Stimulated activated CD4-positive, alpha-beta T cell treated with anti-CD3 and anti-CD28 coated beads, Interleukin-2, amount 100 ng/mL, for 24 hours (primary cell): ENCODE data around the gene PSG1.
"Not testable (repeated sequence)": the region's sequence is repeated elsewhere in the genome, so short reads cannot be mapped to it uniquely, and the experiment has no call there.

Source experiments
- DNase-seq, 2 donors: peaks; one replicate each; pipeline ENCODE4 v3.0.0-alpha.2; 2020

PSG1 gene

DNA sequence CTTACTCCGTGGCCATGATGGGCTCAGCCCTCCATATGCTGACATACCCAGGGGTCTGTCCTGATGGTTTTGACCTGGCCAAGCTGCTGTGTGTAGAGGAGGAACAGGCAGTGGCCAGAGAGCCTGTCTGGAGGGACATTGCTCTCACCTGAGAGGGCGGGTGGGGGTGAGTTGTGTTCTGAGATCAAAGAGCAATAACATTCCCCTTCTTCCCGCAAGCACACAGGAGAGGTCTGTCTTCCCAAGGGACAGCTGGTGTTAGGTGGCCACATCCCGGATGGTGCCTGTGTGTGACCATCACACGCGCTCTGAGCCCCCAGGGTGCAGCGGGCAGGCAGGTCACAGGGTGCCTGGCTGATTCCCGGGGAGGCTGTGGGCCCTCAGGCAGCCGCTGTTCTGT, 1.1 kb upstream of the PSG1 start:
- DNase-seq: not testable (repeated sequence)

DNA sequence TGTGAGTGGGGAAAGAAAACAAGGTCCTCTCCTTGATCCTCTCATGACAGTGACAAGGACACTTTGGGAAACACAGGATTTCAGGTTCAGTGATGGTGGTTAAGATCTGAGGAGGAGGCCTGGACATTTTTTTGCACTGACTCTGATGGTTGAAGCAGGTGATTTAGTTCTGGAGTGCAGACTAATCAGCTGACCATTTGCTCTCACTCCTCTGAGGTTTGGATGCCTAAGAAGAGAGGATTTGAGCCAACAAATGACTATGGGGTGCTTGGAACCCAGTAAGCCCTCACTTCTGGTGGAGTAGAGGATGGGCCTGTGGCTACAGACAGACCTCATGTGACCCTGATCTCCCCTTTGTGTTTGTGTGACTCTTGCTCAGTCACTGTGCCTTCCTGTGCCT, 2.9 kb downstream of the PSG1 start:
- not testable (repeated sequence) for DNase-seq

DNA sequence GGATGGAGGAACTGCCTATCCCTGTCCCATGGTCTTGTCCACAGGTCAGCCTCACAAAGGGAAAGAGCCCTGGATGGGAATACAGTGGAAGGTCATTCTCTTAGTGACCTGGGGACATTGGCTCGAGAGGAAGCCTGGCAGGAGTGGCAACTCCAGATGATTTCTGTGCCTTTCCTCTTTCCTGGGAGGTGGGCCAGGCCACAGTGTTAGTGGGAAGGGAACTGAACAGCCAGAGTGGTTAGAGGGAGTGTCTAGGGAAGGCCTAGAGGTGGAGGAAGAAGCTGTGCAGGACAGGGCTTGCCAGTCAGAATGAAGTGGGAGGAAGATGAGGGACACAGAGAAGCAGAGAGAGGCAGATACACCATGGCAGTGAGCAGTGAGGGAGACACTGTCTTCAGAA, 3.6 kb downstream of the PSG1 start:
- DNase-seq: not testable (repeated sequence)

DNA sequence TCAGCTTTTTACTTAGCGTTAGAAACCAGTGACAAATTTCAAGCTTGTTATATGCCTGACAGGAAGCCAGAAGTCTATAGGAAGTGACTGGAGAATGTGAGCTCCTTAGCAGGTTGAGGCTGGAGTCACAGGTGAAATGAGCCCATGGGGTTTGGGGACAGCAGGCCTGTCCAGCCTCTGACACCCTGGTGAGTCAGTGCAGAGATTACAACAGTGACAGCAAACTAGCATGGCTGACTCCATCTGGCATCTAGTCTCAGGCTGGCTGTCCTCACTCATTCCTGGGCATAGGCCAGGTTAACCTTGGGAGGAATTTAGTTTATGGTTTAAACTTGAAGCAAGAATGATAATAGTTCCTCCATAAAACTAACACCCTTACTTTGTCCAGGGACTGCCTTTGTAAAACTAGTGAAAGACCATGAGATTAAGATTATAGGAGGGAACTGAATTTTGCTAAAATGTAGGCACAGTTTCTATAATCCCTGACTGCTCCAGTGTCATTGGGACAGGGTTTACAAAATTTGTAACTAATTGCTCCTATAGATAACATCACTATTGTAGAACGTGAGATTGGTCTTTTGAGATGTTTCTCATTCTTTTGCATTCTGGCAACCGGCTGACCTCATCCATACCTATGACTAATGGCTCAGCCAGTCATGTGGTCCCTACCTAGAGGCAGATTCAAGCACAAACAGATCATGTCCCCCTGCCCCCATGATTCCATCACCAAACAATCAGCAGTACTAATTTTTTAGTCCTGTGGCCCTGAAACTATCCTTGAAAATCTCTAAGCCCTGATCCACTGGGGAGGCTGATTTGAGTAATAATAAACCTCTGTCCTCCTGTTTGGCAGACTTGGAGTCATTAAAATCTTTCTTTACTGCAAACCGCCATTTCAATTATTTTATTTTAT, 4.4 kb downstream of the PSG1 start:
- DNase-seq: not testable (repeated sequence)

DNA sequence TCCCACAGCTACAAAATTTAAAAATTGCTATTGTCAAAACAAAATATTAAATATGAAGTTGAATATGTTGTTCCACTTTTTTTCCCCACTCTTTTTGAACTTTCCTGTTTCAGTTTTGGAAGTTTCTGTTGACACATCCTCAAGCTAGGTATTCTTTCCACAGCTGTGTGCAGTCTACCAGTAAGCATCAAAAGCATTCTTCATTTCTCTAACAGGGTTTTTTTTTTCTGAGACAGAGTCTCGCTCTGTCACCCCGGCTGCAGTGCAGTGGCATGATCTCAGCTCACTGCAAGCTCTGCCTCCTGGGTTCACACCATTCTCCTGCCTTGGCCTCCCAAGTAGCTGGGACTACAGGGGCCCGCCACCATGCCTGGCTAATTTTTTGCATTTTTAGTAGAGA, 5.4 kb downstream of the PSG1 start:
- not testable (repeated sequence) for DNase-seq

DNA sequence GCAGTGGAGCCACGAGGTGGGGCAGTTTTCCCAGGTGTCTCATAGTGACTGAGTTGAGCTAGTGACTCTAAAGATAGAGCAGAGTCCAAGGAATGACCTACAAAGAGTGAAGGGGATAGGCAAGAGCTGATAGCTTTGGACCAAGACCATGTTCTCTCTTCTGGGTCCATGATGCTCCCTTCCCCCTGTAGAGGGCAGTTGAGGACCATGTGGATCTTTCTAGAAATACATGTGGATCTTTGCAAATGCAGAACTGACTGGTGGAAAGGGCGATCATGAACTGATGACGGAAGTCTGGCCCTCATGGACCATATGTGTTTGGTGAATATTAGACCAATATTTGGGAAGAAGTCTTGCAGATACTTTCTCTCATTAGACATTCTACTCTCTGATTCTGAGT, 6.9 kb downstream of the PSG1 start:
- DNase-seq: no peak

DNA sequence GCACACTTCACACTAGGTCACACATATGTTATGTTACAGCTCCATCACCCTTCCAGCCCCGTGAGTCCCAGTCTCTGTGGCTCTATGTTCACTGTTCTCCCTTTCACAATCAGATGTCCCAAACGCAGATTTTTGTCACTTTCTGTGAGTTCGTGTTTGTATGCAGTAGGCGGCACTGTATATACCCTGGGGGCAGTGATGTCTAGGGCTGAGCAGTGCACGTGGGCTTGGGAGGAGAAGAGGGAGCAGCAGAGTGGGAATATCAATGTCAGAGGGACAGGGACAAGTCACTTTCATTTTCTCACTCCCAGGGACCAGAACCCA, 22.0 kb downstream of the PSG1 start:
- DNase-seq: no peak

DNA sequence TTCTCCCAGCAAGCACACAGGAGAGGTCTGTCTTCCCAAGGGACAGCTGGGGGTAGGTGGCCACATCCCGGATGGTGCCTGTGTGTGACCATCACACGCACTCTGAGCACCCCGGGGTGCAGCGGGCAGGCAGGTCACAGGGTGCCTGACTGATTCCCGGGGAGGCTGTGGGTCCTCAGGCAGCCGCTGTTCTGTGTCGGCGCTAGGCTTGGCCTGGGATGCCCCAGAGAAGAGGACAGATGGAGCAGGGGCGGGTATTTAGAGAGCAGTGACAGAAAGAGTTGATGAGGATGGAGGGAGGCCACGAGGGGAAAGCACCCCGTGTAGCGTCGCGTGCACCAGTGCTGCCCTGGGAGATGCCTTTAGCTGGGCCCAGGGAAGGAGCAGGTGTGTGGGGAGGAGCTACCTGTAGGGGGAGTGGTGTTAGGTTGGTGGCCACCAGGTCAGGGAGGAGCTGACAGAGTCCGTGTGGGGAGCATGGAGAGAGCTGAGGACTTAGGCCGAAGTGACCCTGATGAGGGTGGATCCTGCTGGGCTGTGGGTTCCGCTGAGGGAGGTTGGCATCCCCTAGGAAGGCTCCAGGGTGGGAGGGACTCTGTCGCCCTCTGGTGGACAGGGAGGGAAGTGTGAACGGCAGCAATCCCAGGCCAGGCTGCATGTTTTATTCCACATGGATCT, 22.5 kb downstream of the PSG1 start:
- peak; percentile 24 to 27 for DNase-seq

DNA sequence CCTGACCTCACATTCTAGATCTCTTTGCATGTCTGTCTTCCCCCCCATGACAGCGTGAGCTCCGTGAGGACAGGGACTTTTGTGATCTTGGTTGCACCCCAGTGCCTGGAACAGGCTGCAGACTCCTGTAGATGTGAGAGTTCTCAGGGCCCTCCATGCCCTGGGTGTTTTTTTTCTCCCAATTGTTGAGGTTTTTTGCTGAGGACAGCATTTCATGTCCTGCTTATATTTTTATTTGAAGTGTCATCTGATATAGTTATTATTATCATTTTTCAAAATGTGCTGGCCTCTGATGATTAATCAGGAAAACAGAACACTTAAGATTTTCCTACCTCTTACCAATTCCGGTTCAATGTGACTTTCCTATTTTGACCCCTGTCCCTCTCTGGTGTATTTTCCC, 24.8 kb downstream of the PSG1 start:
- DNase-seq: not testable (repeated sequence)

DNA sequence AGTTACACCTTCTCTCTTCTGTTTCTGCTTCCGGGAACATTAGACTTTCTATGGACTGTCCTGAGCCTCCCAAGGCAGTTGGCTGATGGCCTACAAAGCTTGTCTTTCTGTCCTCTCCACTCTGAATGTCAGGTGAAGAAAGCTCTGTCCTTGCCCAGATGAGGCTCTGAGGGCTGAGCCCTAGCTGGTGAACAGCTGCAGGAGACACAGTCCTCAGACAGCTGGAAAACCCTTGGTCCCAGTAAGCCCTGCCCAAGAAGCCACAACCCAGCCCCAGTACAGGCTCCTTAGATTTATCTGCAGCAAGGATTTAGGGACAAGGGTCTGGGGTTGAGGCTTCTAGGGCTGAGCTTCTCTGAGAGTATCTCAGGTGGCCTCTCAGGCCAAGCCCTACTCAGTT, 26.3 kb downstream of the PSG1 start:
- not testable (repeated sequence) for DNase-seq

DNA sequence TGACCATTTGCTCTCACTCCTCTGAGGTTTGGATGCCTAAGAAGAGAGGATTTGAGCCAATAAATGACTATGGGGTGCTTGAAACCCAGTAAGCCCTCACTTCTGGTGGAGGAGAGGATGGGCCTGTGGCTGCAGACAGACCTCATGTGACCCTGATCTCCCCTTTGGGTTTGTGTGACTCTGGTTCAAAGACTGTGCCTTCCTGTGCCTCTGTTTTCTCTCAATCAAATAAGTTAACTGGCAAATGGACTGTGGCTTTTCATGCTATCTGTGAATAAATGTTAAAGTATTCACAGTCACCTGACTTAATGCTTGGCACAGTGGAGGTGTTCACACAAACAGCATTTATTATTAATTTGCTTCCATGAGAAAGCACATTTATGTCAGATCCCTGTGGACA, 26.7 kb downstream of the PSG1 start:
- not testable (repeated sequence) for DNase-seq

DNA sequence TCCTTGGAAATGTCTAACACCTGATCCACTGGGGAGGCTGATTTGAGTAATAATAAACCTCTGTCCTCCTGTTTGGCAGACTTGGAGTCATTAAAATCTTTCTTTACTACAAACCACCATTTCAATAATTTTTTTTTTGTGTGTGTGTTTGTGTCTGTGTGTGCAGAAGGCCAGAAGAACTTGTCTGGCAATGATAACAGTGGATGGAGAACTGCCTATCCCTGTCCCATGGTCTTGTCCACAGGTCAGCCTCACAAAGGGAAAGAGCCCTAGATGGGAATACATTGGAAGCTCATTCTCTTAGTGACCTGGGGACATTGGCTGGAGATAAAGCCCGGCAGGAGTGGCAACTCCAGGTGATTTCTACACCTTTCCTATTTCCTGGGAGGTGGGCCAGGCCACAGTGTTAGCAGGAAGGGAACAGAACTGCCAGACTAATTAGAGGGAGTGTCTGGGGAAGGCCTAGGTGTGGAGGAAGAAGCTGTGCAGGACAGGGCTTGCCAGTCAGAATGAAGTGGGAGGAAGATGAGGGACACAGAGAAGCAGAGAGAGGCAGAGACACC, 27.7 kb downstream of the PSG1 start:
- DNase-seq: not testable (repeated sequence)

DNA sequence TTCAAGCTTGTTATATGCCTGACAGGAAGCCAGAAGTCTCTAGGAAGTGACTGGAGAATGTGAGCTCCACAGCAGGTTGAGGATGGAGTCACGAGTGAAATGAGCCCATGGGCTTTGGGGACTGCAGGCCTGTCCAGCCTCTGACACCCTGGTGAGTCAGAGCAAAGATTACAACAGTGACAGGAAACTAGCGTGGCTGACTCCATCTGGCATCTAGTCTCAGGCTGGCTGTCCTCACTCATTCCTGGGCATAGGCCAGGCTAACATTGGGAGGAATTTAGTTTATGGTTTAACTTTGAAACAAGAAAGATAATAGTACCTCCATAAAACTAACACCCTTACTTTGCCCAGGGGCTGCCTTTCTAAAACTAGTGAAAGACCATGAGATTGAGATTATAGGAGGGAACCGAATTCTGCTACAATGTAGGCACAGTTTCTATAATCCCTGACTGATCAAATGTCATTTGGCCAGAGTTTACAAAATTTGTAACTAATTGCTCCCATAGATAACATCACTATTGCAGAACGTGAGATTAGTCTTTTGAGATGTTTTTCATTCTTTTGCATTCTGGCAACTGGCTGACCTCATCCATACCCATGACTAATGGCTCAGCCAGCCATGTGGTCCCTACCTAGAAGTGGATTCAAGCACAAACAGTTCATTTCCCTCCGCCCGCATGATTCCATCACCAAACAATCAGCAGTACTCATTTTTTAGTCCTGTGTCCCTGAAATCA, 28.4 kb downstream of the PSG1 start:
- DNase-seq: no peak

DNA sequence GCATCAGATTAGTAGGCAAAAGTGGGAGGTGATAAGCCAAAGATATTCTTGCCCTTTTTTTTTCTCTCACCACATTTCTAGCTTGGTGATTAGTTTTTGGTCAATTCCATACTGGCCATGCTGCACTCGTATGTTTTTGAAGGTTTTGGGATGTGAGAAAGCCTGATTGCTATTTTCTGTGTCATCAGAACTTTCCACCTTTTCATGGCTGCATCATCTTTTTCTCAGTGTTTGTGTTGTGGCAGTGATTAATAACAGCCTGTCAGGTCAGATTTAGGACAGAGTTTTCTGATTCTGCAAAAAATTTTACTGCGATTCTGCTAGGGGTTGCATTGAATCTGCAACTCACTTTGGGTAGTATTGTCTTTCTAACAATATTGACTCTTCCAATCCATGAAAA, 32.9 kb downstream of the PSG1 start:
- no peak for DNase-seq

DNA sequence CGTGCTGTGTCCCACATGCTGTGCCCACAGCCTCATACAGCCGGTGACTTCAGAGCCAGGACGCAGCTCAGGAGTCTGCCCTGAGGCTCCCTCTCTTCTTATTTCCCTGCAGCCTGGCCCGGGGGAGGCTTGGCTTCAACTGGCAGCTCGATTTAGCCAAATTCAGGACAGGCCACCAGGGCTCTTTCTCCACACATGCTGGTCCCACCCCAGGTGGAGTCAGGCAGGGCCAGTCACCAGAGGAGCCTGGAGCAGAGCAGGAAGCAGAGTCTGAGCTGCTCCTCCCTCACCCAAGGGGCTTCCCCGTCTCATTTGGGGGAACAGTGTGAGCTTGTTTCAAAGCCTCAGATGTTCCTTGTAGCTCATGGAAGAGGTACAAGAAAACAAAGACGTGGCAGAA, 35.9 kb downstream of the PSG1 start:
- DNase-seq: not testable (repeated sequence)

DNA sequence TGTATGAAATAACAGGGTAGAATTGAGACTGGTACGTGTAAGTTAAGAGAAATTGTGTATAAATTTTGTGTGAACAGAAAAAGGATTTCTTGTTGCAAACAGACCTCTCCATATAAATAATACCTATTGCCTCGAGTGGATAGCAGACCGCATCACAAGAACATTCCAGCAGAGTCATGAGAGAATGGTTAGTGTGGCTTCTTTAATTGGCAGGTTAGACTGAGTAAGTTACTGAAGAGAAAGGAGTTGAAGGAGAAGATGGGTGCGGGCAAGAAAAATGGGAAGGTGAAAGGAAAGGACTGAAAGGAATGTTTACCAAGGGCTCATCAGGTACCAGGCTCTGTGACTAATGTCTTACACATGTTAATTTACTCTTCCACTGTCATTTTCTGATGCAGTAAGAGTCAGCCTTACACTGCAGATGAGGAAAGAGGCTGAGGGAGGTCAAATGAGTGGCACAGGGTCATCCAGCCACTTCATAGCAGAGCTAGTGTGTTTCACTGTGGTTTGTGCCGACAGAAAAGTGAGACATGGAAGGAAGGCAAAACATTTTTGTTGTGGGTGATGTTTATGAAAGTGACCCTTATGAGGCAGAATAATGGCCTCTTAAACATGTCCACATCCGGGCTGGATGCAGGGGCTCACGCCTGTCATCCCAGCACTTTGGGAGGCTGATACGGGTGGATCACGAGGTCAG, 46.6 kb downstream of the PSG1 start:
- not testable (repeated sequence) for DNase-seq

DNA sequence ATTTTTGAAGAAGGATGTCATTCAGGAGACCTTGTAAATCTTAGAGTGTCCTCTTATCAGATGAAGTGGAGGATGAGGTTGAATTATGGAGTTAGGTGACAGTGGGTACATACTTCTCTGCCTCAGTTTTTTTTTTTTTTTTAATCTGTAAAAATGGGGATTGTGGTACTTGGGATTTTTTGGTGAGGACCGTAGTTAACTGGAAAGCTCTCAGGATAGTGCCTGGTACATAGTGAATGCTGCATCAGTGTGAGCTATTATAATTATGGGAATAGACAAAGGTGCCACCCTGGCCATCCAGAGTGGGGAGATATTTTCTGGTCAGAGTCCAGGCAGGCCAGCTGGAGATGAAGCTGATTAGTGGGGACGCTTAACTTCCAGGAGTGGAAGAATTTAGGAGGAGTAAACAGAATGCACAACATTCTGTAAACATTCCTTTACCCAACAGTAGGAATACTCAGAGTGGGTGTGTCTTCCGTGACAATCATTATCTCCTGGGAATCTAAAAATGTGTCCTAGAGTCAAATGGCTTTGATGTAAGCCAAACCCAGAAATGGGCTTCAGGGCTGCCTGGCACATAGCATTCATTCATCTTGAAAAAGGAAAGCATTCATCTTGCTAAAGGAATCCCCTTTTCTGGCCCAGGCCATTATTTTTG, 47.4 kb downstream of the PSG1 start:
- DNase-seq: not testable (repeated sequence)

DNA sequence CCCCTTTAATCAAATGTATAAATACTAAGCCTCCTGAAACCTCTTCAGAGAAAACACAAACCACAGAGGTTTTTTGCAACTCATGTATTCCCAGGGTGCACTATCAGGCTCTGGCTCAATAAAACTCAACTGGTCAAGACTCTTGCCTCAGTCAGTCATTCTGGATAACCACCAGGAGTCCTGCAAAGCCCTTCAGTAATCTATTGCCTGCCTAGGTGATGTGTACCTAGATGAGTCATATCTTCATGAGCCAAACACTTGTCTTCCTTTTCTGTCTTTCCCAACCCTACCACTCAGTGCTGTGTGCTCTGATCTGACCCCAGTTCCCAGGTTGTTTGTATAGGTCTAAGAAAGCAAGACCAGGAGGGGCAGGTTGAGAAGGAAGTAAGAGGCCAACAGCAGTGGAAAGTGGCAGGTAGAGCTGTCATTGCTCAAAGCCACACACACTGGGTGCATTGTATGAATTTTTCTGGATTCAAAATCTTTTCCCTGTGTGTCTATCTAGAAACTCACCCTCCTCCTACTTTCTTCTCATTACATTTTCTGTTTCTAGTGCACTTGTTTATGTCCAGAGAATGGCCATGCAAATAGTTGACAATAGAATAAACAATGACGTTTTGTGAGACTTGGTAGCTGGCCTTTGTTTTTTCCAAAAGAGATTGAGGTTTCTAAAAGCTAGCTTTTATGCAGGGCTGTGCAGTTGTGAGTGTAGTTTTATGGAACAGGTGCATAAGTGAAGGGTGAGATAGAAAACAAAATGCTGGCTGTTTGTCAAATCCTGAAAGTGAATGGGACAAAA, 48.1 kb downstream of the PSG1 start:
- no peak for DNase-seq

DNA sequence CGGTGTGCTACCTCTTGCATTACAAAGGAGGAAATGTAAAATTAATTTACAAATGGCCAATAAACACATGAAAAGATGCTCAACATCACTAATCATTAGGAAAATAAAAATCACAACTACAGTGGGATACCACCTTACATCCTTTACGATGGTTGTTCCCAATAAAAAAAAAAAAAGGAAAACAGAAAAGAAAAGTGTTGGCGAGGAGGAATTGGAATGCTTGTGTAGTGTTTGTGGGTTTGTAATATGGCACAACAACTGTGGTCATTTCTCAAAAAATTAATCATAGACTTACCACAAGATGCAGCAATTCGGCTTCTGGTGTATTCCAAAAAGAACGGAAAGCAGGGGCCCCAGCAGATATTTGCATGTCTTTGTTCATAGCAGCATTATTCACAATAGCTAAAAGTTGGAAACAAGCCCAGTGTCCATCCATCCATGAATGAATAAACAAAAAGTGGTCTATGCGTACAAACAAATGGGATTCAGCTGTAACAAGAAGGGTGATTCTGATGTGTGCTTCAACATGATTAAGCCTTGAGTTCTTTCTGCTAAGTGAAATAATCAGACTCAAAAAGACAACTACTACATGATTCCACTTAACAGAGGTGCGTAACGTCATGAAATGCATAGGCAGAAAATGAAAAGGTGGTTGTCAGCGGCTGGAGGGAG, 58.1 kb downstream of the PSG1 start:
- DNase-seq: not testable (repeated sequence)

DNA sequence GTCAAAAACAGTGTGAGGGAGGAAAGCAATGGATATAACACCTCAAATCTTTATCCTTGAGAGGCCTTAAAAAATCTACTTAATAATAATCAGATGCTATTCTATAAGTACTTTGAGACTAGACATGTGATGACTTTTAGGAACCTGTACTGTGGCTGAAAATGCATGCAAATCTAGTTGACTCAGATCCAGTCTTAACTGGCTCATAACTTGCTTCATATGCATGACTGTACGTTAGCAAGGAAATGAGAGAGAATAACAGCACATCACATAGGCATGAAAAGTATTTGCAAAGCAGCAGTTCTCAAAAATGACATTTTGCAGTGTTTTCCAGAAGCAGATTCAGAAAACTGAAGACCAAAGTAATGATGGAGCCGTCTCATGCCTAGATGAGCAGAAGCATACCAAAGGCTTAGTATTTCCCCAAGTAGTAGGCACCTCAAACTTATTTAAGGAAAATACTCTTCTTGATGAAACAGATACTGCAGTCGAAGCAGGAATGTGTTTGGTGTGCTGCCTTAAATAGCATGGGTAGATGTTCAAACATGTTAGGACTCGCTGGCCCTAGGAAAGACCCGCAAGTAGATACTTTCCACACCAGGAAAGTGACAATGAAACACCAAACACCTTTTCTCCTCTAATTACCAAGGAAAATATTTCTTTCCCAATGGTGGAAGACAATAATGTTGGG, 59.4 kb downstream of the PSG1 start:
- DNase-seq: not testable (repeated sequence)
